AG04449 (cell line): ENCODE measurements around the gene BMP4.

Experiments used
- CTCF ChIA-PET: fragments of 350-600 bp; formaldehyde crosslinking; extraction: SDS; loops from one replicate; lab custom pipeline; 2021; ENCODE audit warnings: antibody characterized with exemption; lab: Yijun Ruan, JAX
- POLR2A ChIA-PET: fragments of 400-600, 350-600 bp; formaldehyde crosslinking; extraction: SDS; loops from one replicate; lab custom pipeline; 2020; ENCODE audit warnings: antibody characterized with exemption, inconsistent platforms; lab: Yijun Ruan, JAX
- DNase-seq: peaks from one replicate; pipeline ENCODE4 v3.0.0-alpha.2; 2010; ENCODE audit warnings: low read depth, low spot score
- H3K4me3 ChIP-seq: 2 replicates; pipeline ENCODE4 v1.5.1; 2011; ENCODE audit warnings: low read depth, mild to moderate bottlenecking, control low read depth, low read length
- TF ChIP-seq, protein P1 (sequence below): IDR thresholded peaks from one replicate; pipeline ENCODE4 v1.5.1; 2011; ENCODE audit warnings: mild to moderate bottlenecking, moderate library complexity, low read length, control low read depth, inconsistent platforms; ENCODE audit not compliant: insufficient read depth; ENCODE audit errors: missing control alignments

BMP4 gene

DNA sequence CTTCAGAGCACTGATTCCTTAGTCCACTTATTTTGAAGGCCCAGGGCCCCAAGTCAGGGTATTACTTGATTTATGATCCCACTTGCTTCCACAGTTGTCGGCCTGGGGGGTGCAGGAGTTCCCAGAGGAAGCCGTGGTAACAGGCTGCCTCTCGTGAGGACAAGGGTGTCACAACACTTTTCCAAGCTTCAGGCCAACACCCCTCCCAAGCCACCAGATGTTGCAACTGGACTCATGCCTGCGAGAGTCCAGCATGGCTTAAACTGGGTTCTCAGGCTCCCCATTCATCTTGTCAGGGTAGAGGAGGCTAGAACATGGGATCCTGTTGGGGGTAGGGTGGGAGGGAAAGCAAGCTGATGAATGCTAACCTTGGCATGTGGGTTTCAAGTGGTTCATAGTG, 56.1 kb downstream of the BMP4 start:
- no peak overlapping the region for H3K4me3 ChIP-seq
- ChIA-PET CTCF (no interaction called here), POLR2A (no interaction called here)
- no peak for DNase-seq
- TF ChIP-seq, protein P1, sequence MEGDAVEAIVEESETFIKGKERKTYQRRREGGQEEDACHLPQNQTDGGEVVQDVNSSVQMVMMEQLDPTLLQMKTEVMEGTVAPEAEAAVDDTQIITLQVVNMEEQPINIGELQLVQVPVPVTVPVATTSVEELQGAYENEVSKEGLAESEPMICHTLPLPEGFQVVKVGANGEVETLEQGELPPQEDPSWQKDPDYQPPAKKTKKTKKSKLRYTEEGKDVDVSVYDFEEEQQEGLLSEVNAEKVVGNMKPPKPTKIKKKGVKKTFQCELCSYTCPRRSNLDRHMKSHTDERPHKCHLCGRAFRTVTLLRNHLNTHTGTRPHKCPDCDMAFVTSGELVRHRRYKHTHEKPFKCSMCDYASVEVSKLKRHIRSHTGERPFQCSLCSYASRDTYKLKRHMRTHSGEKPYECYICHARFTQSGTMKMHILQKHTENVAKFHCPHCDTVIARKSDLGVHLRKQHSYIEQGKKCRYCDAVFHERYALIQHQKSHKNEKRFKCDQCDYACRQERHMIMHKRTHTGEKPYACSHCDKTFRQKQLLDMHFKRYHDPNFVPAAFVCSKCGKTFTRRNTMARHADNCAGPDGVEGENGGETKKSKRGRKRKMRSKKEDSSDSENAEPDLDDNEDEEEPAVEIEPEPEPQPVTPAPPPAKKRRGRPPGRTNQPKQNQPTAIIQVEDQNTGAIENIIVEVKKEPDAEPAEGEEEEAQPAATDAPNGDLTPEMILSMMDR: no peak
